Lower leg skin (tissue), 3 donors: ENCODE measurements around the gene LGALS9.
"Not testable (repeated sequence)": the region's sequence is repeated elsewhere in the genome, so short reads cannot be mapped to it uniquely, and the experiment has no call there.

Source experiments
- POLR2A ChIP-seq, 2 donors: fragments of 450-650 bp; IDR thresholded peaks; one replicate each; pipeline ENCODE4 v1.6.1; 2016 to 2017; ENCODE audit warnings: antibody characterized with exemption in 2 of 2, mild to moderate bottlenecking in 1 of 2, moderate library complexity in 1 of 2
- TF ChIP-seq, protein P1 (sequence below), 3 donors: fragments of 450-650 bp; IDR thresholded peaks; one replicate each; pipeline ENCODE4 v1.5.1; 2016; ENCODE audit warnings: antibody characterized with exemption in 3 of 3, mild to moderate bottlenecking in 3 of 3, moderate library complexity in 2 of 3

GRCh38 chr17:27686322-27686721, 55.3 kb downstream of the LGALS9 start:
- TF ChIP-seq, protein P1, sequence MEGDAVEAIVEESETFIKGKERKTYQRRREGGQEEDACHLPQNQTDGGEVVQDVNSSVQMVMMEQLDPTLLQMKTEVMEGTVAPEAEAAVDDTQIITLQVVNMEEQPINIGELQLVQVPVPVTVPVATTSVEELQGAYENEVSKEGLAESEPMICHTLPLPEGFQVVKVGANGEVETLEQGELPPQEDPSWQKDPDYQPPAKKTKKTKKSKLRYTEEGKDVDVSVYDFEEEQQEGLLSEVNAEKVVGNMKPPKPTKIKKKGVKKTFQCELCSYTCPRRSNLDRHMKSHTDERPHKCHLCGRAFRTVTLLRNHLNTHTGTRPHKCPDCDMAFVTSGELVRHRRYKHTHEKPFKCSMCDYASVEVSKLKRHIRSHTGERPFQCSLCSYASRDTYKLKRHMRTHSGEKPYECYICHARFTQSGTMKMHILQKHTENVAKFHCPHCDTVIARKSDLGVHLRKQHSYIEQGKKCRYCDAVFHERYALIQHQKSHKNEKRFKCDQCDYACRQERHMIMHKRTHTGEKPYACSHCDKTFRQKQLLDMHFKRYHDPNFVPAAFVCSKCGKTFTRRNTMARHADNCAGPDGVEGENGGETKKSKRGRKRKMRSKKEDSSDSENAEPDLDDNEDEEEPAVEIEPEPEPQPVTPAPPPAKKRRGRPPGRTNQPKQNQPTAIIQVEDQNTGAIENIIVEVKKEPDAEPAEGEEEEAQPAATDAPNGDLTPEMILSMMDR (IDR thresholded peaks at IDR 0.05), result not testable (repeated sequence)
- not testable (repeated sequence) for TF ChIP-seq POLR2A (IDR thresholded peaks at IDR 0.05)
